Activated naive CD4-positive, alpha-beta T cell treated with Interleukin-2 at 50 U/mL for 16 hours (primary cell): ENCODE measurements around the gene PDK4.
"Not testable (repeated sequence)": the region's sequence is repeated elsewhere in the genome, so short reads cannot be mapped to it uniquely, and the experiment has no call there.

ENCODE experiments used
- DNase-seq: peaks from one replicate; pipeline ENCODE4 v3.0.0-alpha.2; 2020

Gene PDK4

DNA sequence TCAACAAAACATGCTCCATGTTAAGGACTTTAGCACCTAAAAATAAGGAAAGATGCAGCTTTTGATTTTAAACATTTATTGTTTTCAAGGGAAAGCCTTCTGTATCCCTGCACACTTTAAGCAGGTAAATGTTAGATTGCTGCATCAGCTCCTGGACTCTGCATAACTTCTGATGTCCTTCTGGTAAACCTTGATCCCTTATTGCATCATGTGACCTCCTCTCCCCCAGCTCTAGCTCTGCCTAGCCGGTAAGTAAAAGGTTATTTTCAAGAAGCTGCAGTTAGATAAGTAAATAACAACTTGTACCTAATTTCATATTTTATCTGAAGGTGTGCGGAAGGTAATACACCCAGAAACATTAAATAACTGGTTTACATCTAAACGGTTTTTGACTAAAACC, 37.5 kb downstream of the PDK4 start:
- DNase-seq, result no peak

DNA sequence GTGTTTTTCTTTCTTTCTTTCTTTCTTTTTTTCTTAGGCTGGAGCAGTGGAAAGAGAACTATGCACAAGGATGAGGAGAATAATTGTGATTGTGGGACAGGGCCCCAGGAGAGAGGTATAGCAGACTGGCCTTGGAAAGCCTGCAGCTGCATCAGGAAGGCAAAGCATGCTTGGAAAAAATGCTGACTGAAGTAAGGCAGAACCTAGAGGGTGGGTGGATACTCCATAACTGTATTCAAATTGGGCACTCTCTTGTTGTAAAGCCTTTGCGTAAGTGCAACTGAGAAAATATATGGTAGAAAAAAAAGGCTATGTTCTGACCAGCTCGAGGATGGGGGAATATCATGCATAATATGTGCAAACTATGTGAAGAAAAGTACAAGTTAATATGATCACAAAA, 39.5 kb downstream of the PDK4 start:
- DNase-seq, result no peak

DNA sequence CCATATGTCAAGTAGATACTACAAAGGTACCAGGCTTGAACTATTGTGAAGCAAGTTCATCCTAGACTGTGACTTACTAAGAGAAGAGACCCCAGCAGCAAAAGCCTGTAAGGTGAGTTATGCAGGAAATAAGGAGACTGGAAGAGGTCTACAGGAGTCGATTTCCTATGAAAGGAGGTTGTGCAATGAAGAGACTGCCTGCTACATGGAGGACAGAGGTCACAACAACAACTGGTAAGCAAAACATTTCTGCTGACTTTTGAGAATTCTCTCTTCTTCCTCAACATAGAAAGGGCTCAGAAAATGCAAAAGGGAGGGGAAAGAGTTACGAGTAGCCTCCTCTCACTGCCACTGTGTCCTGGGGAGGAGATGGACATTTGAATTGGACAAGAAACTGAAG, 42.4 kb downstream of the PDK4 start:
- DNase-seq, result no peak

- not testable (repeated sequence) for DNase-seq
Measured at GRCh38 chr7:95552010-95552926, 44.0 kb downstream of the PDK4 start.

DNA sequence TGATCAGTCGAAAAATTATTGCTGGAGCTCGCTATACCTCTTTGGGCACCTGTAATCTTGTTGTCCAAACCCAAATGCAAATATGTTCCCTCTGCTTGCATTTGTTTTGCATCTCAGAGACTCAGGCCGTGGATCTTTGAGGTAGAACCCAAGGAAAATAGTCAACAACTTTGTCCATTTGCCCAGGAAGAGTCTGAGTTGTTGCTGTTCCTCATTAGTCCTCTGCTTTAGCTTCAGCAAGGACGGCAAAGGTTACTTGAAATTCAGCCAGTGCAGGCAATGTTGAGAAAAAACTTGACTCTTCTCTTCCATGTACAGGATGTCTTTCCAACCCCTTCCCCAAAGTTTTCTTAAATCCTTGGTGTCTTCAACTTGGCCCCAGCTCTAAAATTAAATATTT, 45.8 kb downstream of the PDK4 start:
- DNase-seq, result no peak

DNA sequence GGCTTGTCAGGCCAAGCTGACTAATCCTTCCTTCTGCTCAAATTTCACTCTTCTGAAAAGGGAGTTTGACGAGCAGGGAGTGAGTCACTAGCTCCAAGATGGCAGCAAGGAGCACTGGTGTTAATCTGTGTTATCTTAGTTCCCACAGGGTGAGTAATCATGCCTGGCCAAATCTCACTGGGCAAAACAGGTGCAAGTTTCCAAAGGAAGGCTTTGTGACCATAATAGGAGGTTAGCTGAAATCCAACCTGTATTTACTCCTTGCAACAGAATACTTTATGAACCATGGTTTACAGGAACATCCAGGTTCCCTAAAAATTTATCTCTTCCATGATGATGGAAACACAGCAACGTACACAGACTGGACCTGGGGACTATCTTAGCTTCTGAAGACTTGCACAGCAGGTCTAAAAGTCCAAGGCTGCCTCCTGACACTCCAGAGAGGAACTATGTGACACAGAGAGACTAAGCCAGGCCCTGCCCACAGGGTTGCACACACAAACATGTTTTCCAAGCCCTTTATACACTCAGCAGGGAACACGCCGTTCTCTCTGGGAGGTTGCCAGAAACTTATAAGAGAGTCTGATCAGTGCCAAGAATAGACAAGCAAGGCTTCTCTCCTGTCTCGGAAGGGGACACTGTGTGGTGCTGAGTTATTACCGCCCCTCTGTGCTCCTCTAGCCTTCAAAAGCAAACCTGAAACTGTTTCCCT, 46.3 kb downstream of the PDK4 start:
- no peak for DNase-seq

DNA sequence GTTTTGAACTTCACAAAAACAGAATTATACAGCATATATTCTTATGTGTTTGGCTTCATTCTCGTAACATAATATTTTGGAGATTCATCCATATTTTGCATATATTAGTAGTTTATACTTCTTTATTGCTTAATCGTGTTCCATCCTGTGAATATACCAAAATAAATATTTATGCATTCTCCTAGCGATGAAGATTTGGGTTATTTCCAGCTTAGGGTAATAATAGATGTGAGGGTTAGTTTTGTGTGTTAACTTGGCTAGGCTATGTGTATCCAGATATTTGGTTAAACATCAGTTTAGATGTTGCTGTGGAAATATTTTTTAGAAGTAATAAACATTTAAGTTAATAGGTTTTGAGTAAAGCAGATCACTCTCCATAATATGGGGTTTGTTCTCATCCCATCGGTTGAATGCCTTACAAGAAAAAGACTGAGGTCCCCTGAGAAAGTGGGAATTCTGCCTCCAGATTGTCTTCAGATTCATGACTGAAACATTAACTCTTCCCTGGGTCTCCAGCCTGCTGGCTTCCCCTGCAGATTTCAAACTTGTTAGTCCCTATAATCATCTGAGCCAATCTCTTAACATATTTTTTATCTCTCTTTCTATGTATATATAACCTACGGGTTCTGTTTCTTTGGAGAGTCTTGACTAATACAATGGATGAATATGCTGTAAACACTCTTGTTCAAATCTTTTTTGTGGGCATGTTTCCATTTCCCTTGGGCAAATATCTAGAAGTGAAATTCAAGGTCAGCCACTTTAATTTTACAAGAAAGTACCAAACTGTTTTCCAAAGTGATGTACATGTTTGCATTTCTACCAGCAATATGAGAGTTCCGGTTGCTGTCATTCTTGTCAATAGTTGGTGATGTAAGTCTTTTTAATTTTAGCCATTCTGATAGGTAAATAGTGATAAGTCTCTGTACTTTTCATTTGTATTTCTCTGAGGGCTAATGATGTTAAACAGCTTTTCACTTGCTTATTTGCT, 48.7 kb downstream of the PDK4 start:
- no peak for DNase-seq

DNA sequence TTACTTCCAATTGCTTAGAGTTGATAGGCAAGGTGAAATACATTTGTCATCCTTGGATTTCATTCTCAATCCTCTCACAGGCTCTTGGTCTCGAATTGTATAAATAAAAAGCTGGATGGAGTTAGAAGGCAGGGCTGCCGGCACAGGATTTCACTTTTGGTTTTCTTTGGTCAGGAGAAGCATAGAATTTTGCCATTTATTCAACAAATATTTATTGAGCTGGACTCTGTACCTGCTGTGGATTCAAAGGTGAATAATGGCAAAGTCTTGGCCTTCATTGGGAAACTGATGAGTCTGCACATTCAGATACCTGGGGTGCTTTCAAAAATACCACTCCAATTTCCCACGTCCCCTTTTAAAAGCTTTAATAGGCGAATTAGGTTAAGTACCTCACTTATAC, 49.7 kb downstream of the PDK4 start:
- DNase-seq, result no peak

GRCh38 chr7:95545673-95546072, 50.6 kb downstream of the PDK4 start:
- no peak for DNase-seq

DNA sequence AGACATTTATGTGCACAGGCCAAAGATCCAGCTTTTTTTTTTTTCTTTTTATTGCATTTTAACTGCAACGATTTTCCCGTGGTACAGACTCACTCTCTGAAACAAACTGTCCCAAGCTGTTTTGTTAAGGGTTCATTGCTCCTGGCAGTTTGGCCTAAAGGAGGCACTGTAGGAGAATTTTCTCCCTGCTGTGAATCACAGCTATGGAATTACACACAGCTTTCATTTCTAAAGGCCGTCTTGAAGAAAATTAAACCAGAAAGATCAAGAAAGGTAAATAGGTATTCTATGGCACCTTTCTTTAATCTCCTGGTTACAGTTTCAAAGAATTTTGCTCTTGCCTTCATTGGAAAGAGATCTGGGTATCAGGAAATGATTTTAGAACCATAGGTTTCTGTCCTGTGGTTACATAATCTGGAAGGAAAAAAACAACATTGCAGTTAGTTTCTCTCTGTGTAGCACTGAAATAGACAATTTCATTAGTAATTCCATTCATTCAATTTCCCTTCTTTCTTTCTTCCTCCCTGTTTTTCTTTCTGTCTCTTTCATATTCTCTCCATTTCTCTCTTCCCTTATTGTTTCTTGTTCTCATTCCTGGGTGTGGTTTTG, 51.2 kb downstream of the PDK4 start:
- no peak for DNase-seq

GRCh38 chr7:95544171-95544570, 52.1 kb downstream of the PDK4 start:
- DNase-seq, result no peak

GRCh38 chr7:95543312-95543711, 53.0 kb downstream of the PDK4 start:
- DNase-seq, result no peak

- no peak for DNase-seq
Measured at GRCh38 chr7:95540366-95540765, 56.0 kb downstream of the PDK4 start.

- DNase-seq, result no peak
Measured at GRCh38 chr7:95539426-95539825, 56.9 kb downstream of the PDK4 start.

DNA sequence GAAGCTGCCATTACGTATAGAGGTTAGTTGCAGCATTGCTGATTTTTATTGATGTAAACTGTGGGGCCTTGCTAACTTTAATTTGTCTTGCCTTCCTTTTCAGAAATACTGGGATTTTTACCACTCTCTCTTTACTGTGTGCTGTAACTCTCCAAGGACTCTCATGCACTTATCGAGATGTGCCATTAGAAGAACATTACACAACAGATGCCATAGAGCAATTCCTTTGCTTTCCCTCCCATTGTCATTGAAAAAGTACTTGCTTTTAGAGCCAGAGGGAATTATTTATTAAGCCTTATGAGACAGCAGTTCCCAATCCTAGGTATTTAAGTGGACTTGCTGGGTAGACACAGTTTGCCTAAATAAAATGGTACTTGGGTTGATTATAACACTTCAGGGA, 58.8 kb downstream of the PDK4 start:
- no peak for DNase-seq

- DNase-seq, result no peak
Measured at GRCh38 chr7:95536656-95537311, 59.5 kb downstream of the PDK4 start.

GRCh38 chr7:95535662-95536061, 60.7 kb downstream of the PDK4 start:
- no peak for DNase-seq

- DNase-seq, result no peak
Measured at GRCh38 chr7:95534796-95535195, 61.5 kb downstream of the PDK4 start.
